ENCODE results near the gene CLEC20A. TPM values are rescaled to one million over a fixed set of nuclear protein-coding genes. Genes with fewer than 3 reads are reported as not detected.

The CLEC20A gene
- total and polyA plus RNA-seq, 2 experiments from 2014 or later: not detected

DNA sequence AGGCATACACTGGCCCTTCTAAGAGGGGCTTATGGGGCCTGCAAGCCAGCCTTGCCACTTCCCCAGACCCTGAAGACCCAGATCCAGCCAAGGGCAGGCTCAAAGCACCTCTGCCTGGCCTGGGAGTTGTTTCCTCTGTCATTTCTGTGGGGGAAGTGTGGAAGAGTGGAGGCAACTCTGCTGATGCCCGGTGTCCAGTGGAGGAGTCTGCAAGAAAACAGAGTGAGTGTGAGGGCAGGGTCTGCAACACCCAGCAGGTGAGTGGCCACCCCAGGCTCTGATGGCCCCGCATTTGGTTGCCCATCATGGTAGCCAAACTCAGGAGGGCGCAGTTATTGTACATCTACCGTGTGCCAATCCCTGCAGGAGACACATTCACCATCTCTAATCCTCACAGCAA is 8.4 kb downstream of the CLEC20A start:
- TF ChIP-seq EZH2 (IDR thresholded peaks at IDR 0.05; ENCODE audit: low read depth, unreplicated experiment): no peak
- TF ChIP-seq ZNF114 (CRISPR knock-in tag; IDR thresholded peaks at IDR 0.05): no peak
- TF ChIP-seq ZNF331 (CRISPR knock-in tag; IDR thresholded peaks at IDR 0.05; ENCODE audit: low read depth): no peak
- no peak for TF ChIP-seq STAT1 (IDR thresholded peaks at IDR 0.05; ENCODE audit: unreplicated experiment)
- TF ChIP-seq CREB1 (CRISPR knock-in tag; IDR thresholded peaks at IDR 0.05; ENCODE audit: low read depth): no peak
- TF ChIP-seq, protein P1, sequence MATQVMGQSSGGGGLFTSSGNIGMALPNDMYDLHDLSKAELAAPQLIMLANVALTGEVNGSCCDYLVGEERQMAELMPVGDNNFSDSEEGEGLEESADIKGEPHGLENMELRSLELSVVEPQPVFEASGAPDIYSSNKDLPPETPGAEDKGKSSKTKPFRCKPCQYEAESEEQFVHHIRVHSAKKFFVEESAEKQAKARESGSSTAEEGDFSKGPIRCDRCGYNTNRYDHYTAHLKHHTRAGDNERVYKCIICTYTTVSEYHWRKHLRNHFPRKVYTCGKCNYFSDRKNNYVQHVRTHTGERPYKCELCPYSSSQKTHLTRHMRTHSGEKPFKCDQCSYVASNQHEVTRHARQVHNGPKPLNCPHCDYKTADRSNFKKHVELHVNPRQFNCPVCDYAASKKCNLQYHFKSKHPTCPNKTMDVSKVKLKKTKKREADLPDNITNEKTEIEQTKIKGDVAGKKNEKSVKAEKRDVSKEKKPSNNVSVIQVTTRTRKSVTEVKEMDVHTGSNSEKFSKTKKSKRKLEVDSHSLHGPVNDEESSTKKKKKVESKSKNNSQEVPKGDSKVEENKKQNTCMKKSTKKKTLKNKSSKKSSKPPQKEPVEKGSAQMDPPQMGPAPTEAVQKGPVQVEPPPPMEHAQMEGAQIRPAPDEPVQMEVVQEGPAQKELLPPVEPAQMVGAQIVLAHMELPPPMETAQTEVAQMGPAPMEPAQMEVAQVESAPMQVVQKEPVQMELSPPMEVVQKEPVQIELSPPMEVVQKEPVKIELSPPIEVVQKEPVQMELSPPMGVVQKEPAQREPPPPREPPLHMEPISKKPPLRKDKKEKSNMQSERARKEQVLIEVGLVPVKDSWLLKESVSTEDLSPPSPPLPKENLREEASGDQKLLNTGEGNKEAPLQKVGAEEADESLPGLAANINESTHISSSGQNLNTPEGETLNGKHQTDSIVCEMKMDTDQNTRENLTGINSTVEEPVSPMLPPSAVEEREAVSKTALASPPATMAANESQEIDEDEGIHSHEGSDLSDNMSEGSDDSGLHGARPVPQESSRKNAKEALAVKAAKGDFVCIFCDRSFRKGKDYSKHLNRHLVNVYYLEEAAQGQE (IDR thresholded peaks at IDR 0.05; ENCODE audit: unreplicated experiment): no peak
- TF ChIP-seq, protein P2, sequence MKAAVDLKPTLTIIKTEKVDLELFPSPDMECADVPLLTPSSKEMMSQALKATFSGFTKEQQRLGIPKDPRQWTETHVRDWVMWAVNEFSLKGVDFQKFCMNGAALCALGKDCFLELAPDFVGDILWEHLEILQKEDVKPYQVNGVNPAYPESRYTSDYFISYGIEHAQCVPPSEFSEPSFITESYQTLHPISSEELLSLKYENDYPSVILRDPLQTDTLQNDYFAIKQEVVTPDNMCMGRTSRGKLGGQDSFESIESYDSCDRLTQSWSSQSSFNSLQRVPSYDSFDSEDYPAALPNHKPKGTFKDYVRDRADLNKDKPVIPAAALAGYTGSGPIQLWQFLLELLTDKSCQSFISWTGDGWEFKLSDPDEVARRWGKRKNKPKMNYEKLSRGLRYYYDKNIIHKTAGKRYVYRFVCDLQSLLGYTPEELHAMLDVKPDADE (IDR thresholded peaks at IDR 0.05): no peak
- no peaks in the 10 kb centered on the region for H3K9me2 ChIP-seq (ENCODE audit: insufficient read depth)
- H3K27ac ChIP-seq (ENCODE audit: low read depth): no peak overlapping the region
- Mint-ChIP-seq H3K9me3 (no peaks in the 10 kb centered on the region; the same call in 2 of the 3 replicates), H3K27ac (no peak overlapping the region), H3K36me3 (ENCODE audit: low read depth) (no peaks in the 10 kb centered on the region; the same call in 2 of the 3 replicates), H3K4me3 (no peak overlapping the region), H3K27me3 (ENCODE audit: insufficient read depth, low read depth, poor library complexity) (peaks cover 10% of the 10 kb centered on the region), H3K4me1 (peaks cover 6% of the 10 kb centered on the region)
- no peak overlapping the region for H3K4me2 ChIP-seq
- no peak for ATAC-seq
- H3F3A ChIP-seq (replicated peaks; ENCODE audit: low read depth): 0 out of 2 replicates have a peak, but pooled peaks cover 6% of the 10 kb centered on the region
- no peaks in the 10 kb centered on the region for H3K79me2 ChIP-seq (replicated peaks; ENCODE audit: insufficient read depth)
- H3K36me3 ChIP-seq (ENCODE audit: insufficient read depth): no peaks in the 10 kb centered on the region
- no peaks in the 10 kb centered on the region for H3K27me3 ChIP-seq (ENCODE audit: insufficient read depth)
- H3K4me1 ChIP-seq (ENCODE audit: insufficient read depth): no peaks in the 10 kb centered on the region
- H2AFZ ChIP-seq: no peak overlapping the region
- H3K4me3 ChIP-seq: no peak overlapping the region
- H4K20me1 ChIP-seq (replicated peaks; ENCODE audit: insufficient read depth): no peaks in the 10 kb centered on the region
- no peak for DNase-seq (ENCODE audit: low spot score)

DNA sequence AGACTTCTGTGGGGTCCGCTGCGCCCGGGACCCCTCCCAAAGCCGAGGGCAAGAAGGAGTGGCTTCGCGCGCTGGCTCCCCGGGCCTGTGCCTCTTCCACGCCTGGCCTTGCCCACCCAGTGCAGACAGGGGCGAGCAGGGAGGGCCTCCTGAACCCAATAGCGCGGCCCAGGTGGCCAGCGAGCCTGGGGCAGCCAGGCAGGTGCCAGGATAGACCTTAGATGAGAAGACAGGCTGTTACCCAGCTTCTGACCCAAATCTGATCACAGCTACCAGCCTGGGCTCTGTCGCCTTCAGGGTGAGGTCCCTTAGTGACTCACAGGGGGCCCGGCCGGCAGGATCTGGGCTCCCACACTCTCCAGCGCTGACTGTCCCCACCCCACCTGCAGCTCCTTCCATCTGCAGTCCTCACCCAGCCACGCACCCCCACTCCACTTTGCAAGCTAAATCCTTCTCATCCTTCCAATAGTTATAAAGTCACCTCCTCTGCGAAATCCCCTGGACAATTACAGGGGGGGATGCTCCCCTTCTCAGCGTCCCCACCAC is 9.6 kb downstream of the CLEC20A start:
- DNase-seq (ENCODE audit: low spot score): no peak
- Histone ChIP-seq H3K4me3 (peak overlapping the region; percentile 37; the same call in 1 of the 2 replicates), H3K36me3 (ENCODE audit: insufficient read depth) (no peaks in the 10 kb centered on the region), H3K27ac (ENCODE audit: low read depth) (no peak overlapping the region), H3F3A (replicated peaks; ENCODE audit: low read depth) (0 out of 2 replicates have a peak, but pooled peaks cover 6% of the 10 kb centered on the region), H3K4me1 (ENCODE audit: insufficient read depth) (no peaks in the 10 kb centered on the region), H4K20me1 (replicated peaks; ENCODE audit: insufficient read depth) (no peaks in the 10 kb centered on the region), H3K9me2 (ENCODE audit: insufficient read depth) (no peaks in the 10 kb centered on the region), H2AFZ (peak overlapping the region; percentile 83; the same call in 1 of the 2 replicates), H3K4me2 (no peak overlapping the region), H3K27me3 (ENCODE audit: insufficient read depth) (no peaks in the 10 kb centered on the region), H3K79me2 (replicated peaks; ENCODE audit: insufficient read depth) (no peaks in the 10 kb centered on the region)
- TF ChIP-seq EZH2 (IDR thresholded peaks at IDR 0.05; ENCODE audit: low read depth, unreplicated experiment) (no peak), ZNF114 (CRISPR knock-in tag; IDR thresholded peaks at IDR 0.05) (no peak), JUNB (IDR thresholded peaks at IDR 0.05; ENCODE audit: unreplicated experiment) (no peak), POLR2AphosphoS5 (IDR thresholded peaks at IDR 0.05; ENCODE audit: low read depth) (no peak)
- TF ChIP-seq, protein P1 (IDR thresholded peaks at IDR 0.05; ENCODE audit: unreplicated experiment): no peak
- TF ChIP-seq, protein P3, sequence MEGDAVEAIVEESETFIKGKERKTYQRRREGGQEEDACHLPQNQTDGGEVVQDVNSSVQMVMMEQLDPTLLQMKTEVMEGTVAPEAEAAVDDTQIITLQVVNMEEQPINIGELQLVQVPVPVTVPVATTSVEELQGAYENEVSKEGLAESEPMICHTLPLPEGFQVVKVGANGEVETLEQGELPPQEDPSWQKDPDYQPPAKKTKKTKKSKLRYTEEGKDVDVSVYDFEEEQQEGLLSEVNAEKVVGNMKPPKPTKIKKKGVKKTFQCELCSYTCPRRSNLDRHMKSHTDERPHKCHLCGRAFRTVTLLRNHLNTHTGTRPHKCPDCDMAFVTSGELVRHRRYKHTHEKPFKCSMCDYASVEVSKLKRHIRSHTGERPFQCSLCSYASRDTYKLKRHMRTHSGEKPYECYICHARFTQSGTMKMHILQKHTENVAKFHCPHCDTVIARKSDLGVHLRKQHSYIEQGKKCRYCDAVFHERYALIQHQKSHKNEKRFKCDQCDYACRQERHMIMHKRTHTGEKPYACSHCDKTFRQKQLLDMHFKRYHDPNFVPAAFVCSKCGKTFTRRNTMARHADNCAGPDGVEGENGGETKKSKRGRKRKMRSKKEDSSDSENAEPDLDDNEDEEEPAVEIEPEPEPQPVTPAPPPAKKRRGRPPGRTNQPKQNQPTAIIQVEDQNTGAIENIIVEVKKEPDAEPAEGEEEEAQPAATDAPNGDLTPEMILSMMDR (conservative IDR thresholded peaks at IDR 0.05; ENCODE audit: low read depth in 2 of 2): no peak
- Mint-ChIP-seq H3K4me1 (peaks cover 6% of the 10 kb centered on the region), H3K27me3 (ENCODE audit: insufficient read depth, low read depth, poor library complexity) (peaks cover 10% of the 10 kb centered on the region), H3K9me3 (no peaks in the 10 kb centered on the region), H3K27ac (no peak overlapping the region), H3K36me3 (ENCODE audit: low read depth) (no peaks in the 10 kb centered on the region; the same call in 2 of the 3 replicates), H3K4me3 (no peak overlapping the region)
- ATAC-seq: peak; percentile 60

All from GM23338 (cell line).